SK-N-SH (cell line): ENCODE measurements around the gene DLL1. TPM values are rescaled to one million over a fixed set of nuclear protein-coding genes. Genes with fewer than 3 reads are reported as not detected.

ENCODE experiments used
- CTCF ChIA-PET: fragments of 300-600, 350-600 bp; formaldehyde crosslinking; extraction: SDS; loops from one replicate; lab custom pipeline; 2021; lab: Yijun Ruan, JAX
- POLR2A ChIA-PET: fragments of 350-600 bp; sonication (Branson Sonifier 250); formaldehyde crosslinking; extraction: SDS; loops from one replicate; lab custom pipeline; 2020; ENCODE audit warnings: antibody characterized with exemption, inconsistent platforms; lab: Yijun Ruan, JAX
- DNase-seq: peaks from one replicate; pipeline ENCODE4 v3.0.0; 2012
- H2AFZ ChIP-seq: fragments of 200-600 bp; sonication (generic); 2 replicates; pipeline ENCODE4 v1.8.1; 2016; ENCODE audit warnings: antibody characterized with exemption, mild to moderate bottlenecking, low read depth
- H3F3A ChIP-seq: fragments of 200-600 bp; sonication (generic); replicated peaks from 2 replicates; pipeline ENCODE3; 2016; ENCODE audit warnings: antibody characterized with exemption, mild to moderate bottlenecking; ENCODE audit not compliant: insufficient read depth
- H3K27ac ChIP-seq, 2 experiments: fragments of 200-500 bp in 1 of 2; fragments of 200-600 bp in 1 of 2; sonication (Bioruptor generic) in 1 of 2; sonication (generic), shearing (Covaris generic) in 1 of 2; 2 replicates each; pipeline versions ENCODE4 v1.5.1 to v1.6.1; 2014 to 2016; ENCODE audit warnings: low read depth in 2 of 2, inconsistent platforms in 1 of 2, low read length in 1 of 2, mild to moderate bottlenecking in 1 of 2, mixed read lengths in 1 of 2
- H3K27me3 ChIP-seq: fragments of 200-600 bp; sonication (generic), shearing (Covaris generic); 2 replicates; pipeline ENCODE4 v1.6.1; 2016; ENCODE audit warnings: mixed run types; ENCODE audit not compliant: insufficient read depth
- H3K36me3 ChIP-seq, 2 experiments: fragments of 200-500 bp in 1 of 2; fragments of 200-600 bp in 1 of 2; sonication (Bioruptor generic) in 1 of 2; sonication (generic) in 1 of 2; replicated peaks in 1 of 2; 2 replicates each; pipeline versions ENCODE3 to v1.5.1; 2014 to 2016; ENCODE audit warnings: low read length in 1 of 2, mild to moderate bottlenecking in 1 of 2; ENCODE audit not compliant: insufficient read depth in 2 of 2, control insufficient read depth in 1 of 2
- H3K4me1 ChIP-seq, 2 experiments: fragments of 200-500 bp in 1 of 2; fragments of 200-600 bp in 1 of 2; sonication (Bioruptor generic) in 1 of 2; sonication (generic), shearing (Covaris generic) in 1 of 2; 2 replicates each; pipeline versions ENCODE4 v1.5.1 to v1.6.1; 2014 to 2016; ENCODE audit warnings: low read depth in 1 of 2, low read length in 1 of 2, mixed run types in 1 of 2; ENCODE audit not compliant: insufficient read depth in 2 of 2, control insufficient read depth in 1 of 2
- H3K4me2 ChIP-seq: fragments of 200-600 bp; sonication (generic), shearing (Covaris generic); 2 replicates; pipeline ENCODE4 v1.6.1; 2017; ENCODE audit warnings: mixed run types
- H3K4me3 ChIP-seq, 2 experiments: fragments of 200-500 bp in 1 of 2; fragments of 200-600 bp in 1 of 2; sonication (Bioruptor generic) in 1 of 2; sonication (generic), shearing (Covaris generic) in 1 of 2; 2 replicates each; pipeline versions ENCODE4 v1.5.1 to v1.8.1; 2014 to 2016; ENCODE audit warnings: low read depth in 2 of 2, inconsistent platforms in 1 of 2, low read length in 1 of 2, mild to moderate bottlenecking in 1 of 2, mixed read lengths in 1 of 2, moderate library complexity in 1 of 2
- H3K79me2 ChIP-seq: fragments of 200-600 bp; sonication (generic); 2 replicates; pipeline ENCODE4 v1.8.1; 2017; ENCODE audit warnings: mild to moderate bottlenecking; ENCODE audit not compliant: insufficient read depth
- H3K9ac ChIP-seq: fragments of 200-600 bp; sonication (generic); 2 replicates; pipeline ENCODE4 v1.6.1; 2017; ENCODE audit warnings: mixed run types
- H3K9me2 ChIP-seq: fragments of 200-600 bp; sonication (generic); 2 replicates; pipeline ENCODE4 v1.6.1; 2017; ENCODE audit warnings: mixed run types
- H3K9me3 ChIP-seq: fragments of 200-600 bp; sonication (generic); 2 replicates; pipeline ENCODE4 v1.6.1; 2017; ENCODE audit warnings: mixed run types, mild to moderate bottlenecking, moderate library complexity
- H4K20me1 ChIP-seq: fragments of 200-600 bp; sonication (generic); 2 replicates; pipeline ENCODE4 v1.6.1; 2017; ENCODE audit warnings: mild to moderate bottlenecking, mixed run types; ENCODE audit not compliant: insufficient read depth
- EZH2phosphoT487 ChIP-seq: fragments of 200-600 bp; sonication (generic); IDR thresholded peaks from 2 replicates; pipeline ENCODE4 v1.6.1; 2017; ENCODE audit warnings: low read depth, mixed run types, mild to moderate bottlenecking, antibody characterized with exemption, moderate library complexity, borderline replicate concordance
- FOSL2 ChIP-seq: IDR thresholded peaks from 2 replicates; pipeline ENCODE4 v1.4.0; 2012; ENCODE audit warnings: low read depth, mild to moderate bottlenecking, moderate library complexity, borderline replicate concordance
- FOXM1 ChIP-seq: IDR thresholded peaks from 2 replicates; pipeline ENCODE4 v1.4.0; 2012; ENCODE audit warnings: low read depth, mild to moderate bottlenecking
- GABPA ChIP-seq: IDR thresholded peaks from 2 replicates; pipeline ENCODE4 v1.4.0; 2012; ENCODE audit warnings: low read depth, mild to moderate bottlenecking
- MEF2A ChIP-seq: IDR thresholded peaks from 2 replicates; pipeline ENCODE4 v1.4.0; 2012; ENCODE audit warnings: low read depth, borderline replicate concordance
- NFIC ChIP-seq: IDR thresholded peaks from 2 replicates; pipeline ENCODE4 v1.4.0; 2012; ENCODE audit warnings: borderline replicate concordance
- RCOR1 ChIP-seq: fragments of 150-350 bp; IDR thresholded peaks from 2 replicates; pipeline ENCODE4 v1.6.1; 2017; ENCODE audit warnings: antibody characterized with exemption, low read length
- SIN3A ChIP-seq: IDR thresholded peaks from 2 replicates; pipeline ENCODE4 v1.6.1; 2012; ENCODE audit warnings: low read depth, mild to moderate bottlenecking, low read length, moderate library complexity, borderline replicate concordance
- TAF1 ChIP-seq: IDR thresholded peaks from 2 replicates; pipeline ENCODE4 v1.6.1; 2012; ENCODE audit warnings: low read depth, mild to moderate bottlenecking, low read length, moderate library complexity, borderline replicate concordance
- TCF12 ChIP-seq: IDR thresholded peaks from 2 replicates; pipeline ENCODE4 v1.4.0; 2012
- WGBS: methylation state at CpG from one replicate; pipeline ENCODE4 v1.1.6; 2017; ENCODE audit warnings: low lambda C conversion rate; 5-methylcytosine and 5-hydroxymethylcytosine counted together
- polyA plus RNA-seq, 3 experiments: library from polyadenylated mRNA; depleted of rRNA; stranded (reverse); fragments of >200 nt; gene quantifications; 2 replicates each; pipeline ENCODE4 v1.2.3, GENCODE V29; 2012
- TF ChIP-seq, protein P1 (sequence below): fragments of 200-600 bp; sonication (generic); IDR thresholded peaks from 2 replicates; pipeline ENCODE4 v1.6.1; 2017; ENCODE audit warnings: antibody characterized with exemption, mild to moderate bottlenecking, moderate library complexity
- TF ChIP-seq, protein P2 (sequence below): IDR thresholded peaks from 2 replicates; pipeline ENCODE4 v1.4.0; 2012; ENCODE audit warnings: low read depth, borderline replicate concordance
- TF ChIP-seq, protein P3 (sequence below): IDR thresholded peaks from 2 replicates; pipeline ENCODE4 v1.4.0; 2012; ENCODE audit warnings: low read depth

Gene DLL1
- polyA plus RNA-seq, 1 of the 3 experiments (the other 2 are of a cell fraction), result 0.25 TPM

DNA sequence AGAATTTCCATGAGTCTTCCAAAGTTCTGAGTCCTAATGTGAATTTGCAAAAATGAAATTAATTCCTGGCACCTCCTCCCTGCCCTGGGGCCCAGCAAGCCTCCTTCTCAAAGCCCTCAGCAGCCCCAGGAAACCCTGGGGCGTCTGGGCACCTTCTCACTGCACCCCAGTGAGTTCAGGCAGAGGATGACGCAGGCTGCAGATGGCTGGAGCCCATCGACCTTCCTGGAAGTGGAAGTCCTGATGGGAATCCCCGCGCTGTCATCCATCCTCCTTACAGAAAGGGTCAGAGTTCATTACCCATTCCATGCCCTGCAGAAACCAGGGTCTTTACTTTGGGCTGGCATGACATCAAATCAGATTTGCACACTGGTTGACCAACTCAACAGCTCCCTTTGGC, 31.6 kb downstream of the DLL1 start:
- no peaks in the 10 kb centered on the region for H3K9me3 ChIP-seq
- no peak for DNase-seq
- no peak overlapping the region for H2AFZ ChIP-seq
- no peak overlapping the region for H3K4me2 ChIP-seq
- WGBS, result 40% methylated on average over 4 of the region's 5 CpGs
- ChIA-PET CTCF (no interaction called here), POLR2A (no interaction called here)
- no peaks in the 10 kb centered on the region for H3K9me2 ChIP-seq
- no peak overlapping the region for H3K4me3 ChIP-seq
- H3K79me2 ChIP-seq, result no peaks in the 10 kb centered on the region
- H3K36me3 ChIP-seq, result no peaks in the 10 kb centered on the region
- H3F3A ChIP-seq, result no peaks in the 10 kb centered on the region
- no peak overlapping the region for H3K9ac ChIP-seq
- no peaks in the 10 kb centered on the region for H3K27me3 ChIP-seq
- no peaks in the 10 kb centered on the region; a peak in 1 of 4 replicates for H3K4me1 ChIP-seq
- TF ChIP-seq, protein P1, sequence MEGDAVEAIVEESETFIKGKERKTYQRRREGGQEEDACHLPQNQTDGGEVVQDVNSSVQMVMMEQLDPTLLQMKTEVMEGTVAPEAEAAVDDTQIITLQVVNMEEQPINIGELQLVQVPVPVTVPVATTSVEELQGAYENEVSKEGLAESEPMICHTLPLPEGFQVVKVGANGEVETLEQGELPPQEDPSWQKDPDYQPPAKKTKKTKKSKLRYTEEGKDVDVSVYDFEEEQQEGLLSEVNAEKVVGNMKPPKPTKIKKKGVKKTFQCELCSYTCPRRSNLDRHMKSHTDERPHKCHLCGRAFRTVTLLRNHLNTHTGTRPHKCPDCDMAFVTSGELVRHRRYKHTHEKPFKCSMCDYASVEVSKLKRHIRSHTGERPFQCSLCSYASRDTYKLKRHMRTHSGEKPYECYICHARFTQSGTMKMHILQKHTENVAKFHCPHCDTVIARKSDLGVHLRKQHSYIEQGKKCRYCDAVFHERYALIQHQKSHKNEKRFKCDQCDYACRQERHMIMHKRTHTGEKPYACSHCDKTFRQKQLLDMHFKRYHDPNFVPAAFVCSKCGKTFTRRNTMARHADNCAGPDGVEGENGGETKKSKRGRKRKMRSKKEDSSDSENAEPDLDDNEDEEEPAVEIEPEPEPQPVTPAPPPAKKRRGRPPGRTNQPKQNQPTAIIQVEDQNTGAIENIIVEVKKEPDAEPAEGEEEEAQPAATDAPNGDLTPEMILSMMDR, result no peak
- TF ChIP-seq TAF1, result no peak
- no peak for TF ChIP-seq MEF2A
- TF ChIP-seq, protein P2, sequence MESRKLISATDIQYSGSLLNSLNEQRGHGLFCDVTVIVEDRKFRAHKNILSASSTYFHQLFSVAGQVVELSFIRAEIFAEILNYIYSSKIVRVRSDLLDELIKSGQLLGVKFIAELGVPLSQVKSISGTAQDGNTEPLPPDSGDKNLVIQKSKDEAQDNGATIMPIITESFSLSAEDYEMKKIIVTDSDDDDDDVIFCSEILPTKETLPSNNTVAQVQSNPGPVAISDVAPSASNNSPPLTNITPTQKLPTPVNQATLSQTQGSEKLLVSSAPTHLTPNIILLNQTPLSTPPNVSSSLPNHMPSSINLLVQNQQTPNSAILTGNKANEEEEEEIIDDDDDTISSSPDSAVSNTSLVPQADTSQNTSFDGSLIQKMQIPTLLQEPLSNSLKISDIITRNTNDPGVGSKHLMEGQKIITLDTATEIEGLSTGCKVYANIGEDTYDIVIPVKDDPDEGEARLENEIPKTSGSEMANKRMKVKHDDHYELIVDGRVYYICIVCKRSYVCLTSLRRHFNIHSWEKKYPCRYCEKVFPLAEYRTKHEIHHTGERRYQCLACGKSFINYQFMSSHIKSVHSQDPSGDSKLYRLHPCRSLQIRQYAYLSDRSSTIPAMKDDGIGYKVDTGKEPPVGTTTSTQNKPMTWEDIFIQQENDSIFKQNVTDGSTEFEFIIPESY, result no peak
- TF ChIP-seq FOSL2, result no peak
- 0 out of 2 replicates have a peak, but pooled peaks cover 3% of the 10 kb centered on the region for H4K20me1 ChIP-seq
- no peak overlapping the region for H3K27ac ChIP-seq

DNA sequence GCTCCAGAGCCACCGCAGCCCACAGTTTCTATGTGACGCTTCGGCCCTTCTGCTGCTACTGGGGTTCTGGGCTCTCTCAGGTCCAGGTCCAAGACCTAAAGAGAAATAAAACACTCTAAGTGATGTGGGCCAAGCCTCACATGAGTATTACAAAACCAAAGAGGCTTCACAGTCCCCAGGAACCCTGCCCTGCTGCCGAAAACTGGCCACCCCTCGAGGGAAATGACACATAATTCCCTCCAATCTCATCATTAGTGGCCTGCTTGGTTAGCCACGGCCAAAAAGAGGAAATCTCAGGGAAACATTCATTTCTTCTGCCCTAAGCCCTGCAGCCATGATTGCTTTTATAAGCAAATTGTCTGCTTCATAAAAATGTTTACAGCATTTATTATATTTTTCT, 32.5 kb downstream of the DLL1 start:
- no peaks in the 10 kb centered on the region for H3K79me2 ChIP-seq
- no peaks in the 10 kb centered on the region for H3K36me3 ChIP-seq
- ChIA-PET CTCF (no interaction called here), POLR2A (no interaction called here)
- no peak for TF ChIP-seq FOXM1
- TF ChIP-seq NFIC, result no peak
- no peak for TF ChIP-seq EZH2phosphoT487
- no peak for TF ChIP-seq RCOR1
- TF ChIP-seq SIN3A, result no peak
- no peak for TF ChIP-seq TCF12
- TF ChIP-seq GABPA, result no peak
- TF ChIP-seq, protein P3, sequence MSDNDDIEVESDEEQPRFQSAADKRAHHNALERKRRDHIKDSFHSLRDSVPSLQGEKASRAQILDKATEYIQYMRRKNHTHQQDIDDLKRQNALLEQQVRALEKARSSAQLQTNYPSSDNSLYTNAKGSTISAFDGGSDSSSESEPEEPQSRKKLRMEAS, result no peak
- H3K9ac ChIP-seq, result no peak overlapping the region
- H3K9me3 ChIP-seq, result no peaks in the 10 kb centered on the region
- no peak overlapping the region for H2AFZ ChIP-seq
- no peaks in the 10 kb centered on the region for H3K9me2 ChIP-seq
- H3K27me3 ChIP-seq, result no peaks in the 10 kb centered on the region
- no peak overlapping the region for H3K27ac ChIP-seq
- H3K4me1 ChIP-seq, result no peaks in the 10 kb centered on the region; a peak in 1 of 4 replicates
- no peaks in the 10 kb centered on the region for H3F3A ChIP-seq
- H4K20me1 ChIP-seq, result 0 out of 2 replicates have a peak, but pooled peaks cover 3% of the 10 kb centered on the region
- H3K4me2 ChIP-seq, result no peak overlapping the region
- no peak overlapping the region for H3K4me3 ChIP-seq
- no peak for DNase-seq
- 85% methylated on average over 6 of the region's 6 CpGs for WGBS
